Lung (tissue), 12 donors: ENCODE data around the gene MINPP1. TPM values are rescaled to one million over a fixed set of nuclear protein-coding genes. Genes with fewer than 3 reads are reported as not detected.
"Not testable (repeated sequence)": the region's sequence is repeated elsewhere in the genome, so short reads cannot be mapped to it uniquely, and the experiment has no call there.

ENCODE experiments used
- ATAC-seq: fragments of 200-7000 bp; cut with Tn5 transposase; one replicate; pipeline ENCODE4 v1.9.1; 2020; ENCODE audit warnings: moderate number of reproducible peaks; ENCODE audit not compliant: insufficient read depth, low FRiP score
- DNase-seq, 3 donors: peaks; one replicate each; pipeline ENCODE4 v3.0.0-alpha.2; 2013 to 2017
- H3K27ac ChIP-seq, 2 donors: one replicate each; pipeline ENCODE4 v1.5.1; 2013; ENCODE audit warnings: mild to moderate bottlenecking in 2 of 2, moderate library complexity in 2 of 2, control low read depth in 1 of 2, inconsistent platforms in 1 of 2, low read depth in 1 of 2, low read length in 1 of 2
- H3K27me3 ChIP-seq, 3 donors: one replicate each; pipeline ENCODE4 v1.5.1; 2013; ENCODE audit warnings: low read length in 2 of 3; ENCODE audit not compliant: control insufficient read depth in 3 of 3, insufficient read depth in 3 of 3
- H3K36me3 ChIP-seq, 4 donors: one replicate each; pipeline ENCODE4 v1.5.1; 2013; ENCODE audit warnings: low read length in 4 of 4, mild to moderate bottlenecking in 1 of 4, moderate library complexity in 1 of 4; ENCODE audit not compliant: control insufficient read depth in 4 of 4, insufficient read depth in 4 of 4
- H3K4me1 ChIP-seq, 5 donors: one replicate each; pipeline ENCODE4 v1.5.1; 2013; ENCODE audit warnings: low read length in 5 of 5, mild to moderate bottlenecking in 2 of 5, moderate library complexity in 1 of 5; ENCODE audit not compliant: control insufficient read depth in 5 of 5, insufficient read depth in 5 of 5
- H3K4me3 ChIP-seq: one replicate; pipeline ENCODE4 v1.5.1; 2013; ENCODE audit warnings: mild to moderate bottlenecking, control low read depth, moderate library complexity
- H3K9ac ChIP-seq, 2 donors: one replicate each; pipeline ENCODE4 v1.5.1; 2013; ENCODE audit warnings: low read length in 2 of 2, control low read depth in 1 of 2; ENCODE audit not compliant: insufficient read depth in 1 of 2
- H3K9me3 ChIP-seq, 4 donors: one replicate each; pipeline ENCODE4 v1.5.1; 2013; ENCODE audit warnings: low read length in 3 of 4, mild to moderate bottlenecking in 1 of 4, moderate library complexity in 1 of 4; ENCODE audit not compliant: control insufficient read depth in 4 of 4, insufficient read depth in 3 of 4
- CTCF ChIP-seq: IDR thresholded peaks from 2 replicates; pipeline ENCODE4 v1.5.1; 2012; ENCODE audit warnings: mild to moderate bottlenecking; ENCODE audit errors: control extremely low read depth, extremely low read depth
- WGBS, 2 donors: extraction: QIAGEN DNeasy Blood & Tissue Kit; methylation state at CpG; one replicate each; pipeline ENCODE4 v1.1.7; 2013; 5-methylcytosine and 5-hydroxymethylcytosine counted together
- polyA plus RNA-seq, 2 donors: library from polyadenylated mRNA; stranded (reverse); fragments of 200-250 nt; gene quantifications; one replicate each; pipeline ENCODE4 v1.2.1, GENCODE V29; 2013
- total RNA-seq, 2 donors: library from RNA; depleted of rRNA in 1 of 2; stranded (reverse); fragments of >200 nt in 1 of 2; gene quantifications; one replicate each; pipeline ENCODE4 v1.2.1, GENCODE V29; 2014 to 2021
- donor health status: control.
- donor health status: control.
- donor health status: Bipolar disorder and iron deficiency.
- donor health status: healthy.
- donor health status: DM: yes; HTN: yes; CAD: no.

The MINPP1 gene
- total and polyA plus RNA-seq, 4 donors: 8.2 to 31.2 (median 12.4) TPM

DNA sequence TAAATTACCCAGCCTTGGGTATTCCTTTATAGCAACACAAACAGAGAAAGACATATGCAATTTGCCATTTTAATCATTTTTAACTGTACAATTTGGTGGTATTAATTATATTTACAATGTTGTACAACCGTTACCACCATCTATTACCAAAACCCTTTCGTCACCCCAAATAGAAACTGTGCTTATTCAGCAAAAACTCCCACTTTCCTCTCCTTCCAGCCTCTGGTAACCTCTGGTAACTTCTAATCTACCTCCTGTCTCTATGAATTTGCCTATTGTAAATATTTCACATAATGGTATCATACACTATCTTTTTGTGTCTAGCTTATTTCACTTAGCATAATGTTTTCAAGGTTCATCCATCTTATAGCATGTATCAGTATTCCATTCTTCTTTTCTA, 12.2 kb upstream of the MINPP1 start:
- not testable (repeated sequence) for H3K9ac ChIP-seq, H3K36me3 ChIP-seq, ATAC-seq, H3K4me1 ChIP-seq, DNase-seq, H3K27ac ChIP-seq, H3K27me3 ChIP-seq, H3K4me3 ChIP-seq, H3K9me3 ChIP-seq
- 97 to 98% methylated on average over 2 of the region's 2 CpGs for WGBS, 2 donors

- H3K9me3 ChIP-seq, DNase-seq, H3K36me3 ChIP-seq, ATAC-seq, H3K27ac ChIP-seq, H3K27me3 ChIP-seq, H3K4me1 ChIP-seq, H3K9ac ChIP-seq, H3K4me3 ChIP-seq: not testable (repeated sequence)
- WGBS, 2 donors: 84 to 95% methylated on average over 5 of the region's 5 CpGs
These were observed 9.2 kb upstream of the MINPP1 start for GRCh38 chr10:87495446-87495845.

- peaks cover 0 to 14% (median 0%) of the 10 kb centered on the region in 5 donors for H3K4me1 ChIP-seq
- H3K27me3 ChIP-seq, DNase-seq, H3K36me3 ChIP-seq, ATAC-seq, H3K4me3 ChIP-seq, H3K27ac ChIP-seq, H3K9me3 ChIP-seq, H3K9ac ChIP-seq: not testable (repeated sequence)
- 90 to 95% methylated on average over 2 of the region's 2 CpGs for WGBS, 2 donors
These were observed 7.3 kb upstream of the MINPP1 start for GRCh38 chr10:87497386-87497785.

DNA sequence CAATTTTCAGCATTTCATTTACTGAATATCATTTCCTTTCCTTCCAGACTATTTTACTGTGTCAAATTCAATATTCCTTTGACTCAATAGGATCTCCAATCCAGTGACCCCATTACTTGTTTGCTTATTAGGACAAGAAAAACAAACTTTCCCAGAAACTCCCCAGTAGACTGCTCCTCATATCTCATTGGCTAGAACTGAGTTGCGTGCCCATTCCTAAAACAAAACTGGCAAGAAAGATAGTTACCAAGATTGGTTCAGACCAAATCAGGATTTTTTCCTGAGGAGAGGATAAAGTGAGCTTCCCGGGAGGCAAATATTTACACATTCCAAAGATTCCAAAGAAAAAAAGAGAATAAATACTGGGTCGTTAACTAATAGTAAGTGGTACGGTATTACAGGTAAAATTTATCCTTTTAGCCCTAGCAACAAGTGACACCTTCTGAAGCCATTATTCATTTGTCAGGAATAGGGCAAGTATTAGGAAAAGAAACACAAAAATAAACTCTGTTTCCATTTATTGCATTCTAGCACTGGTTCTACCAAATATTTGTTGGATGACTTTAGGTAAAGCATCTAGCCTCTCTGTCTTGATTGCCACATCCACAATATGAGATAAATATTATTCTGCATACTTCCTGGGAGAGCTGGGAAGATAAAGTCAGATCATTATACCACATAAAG, 6.4 kb upstream of the MINPP1 start:
- 86 to 92% methylated on average over 1 of the region's 4 CpGs for WGBS, 2 donors
- H3K4me3 ChIP-seq, H3K27me3 ChIP-seq, DNase-seq, ATAC-seq, H3K36me3 ChIP-seq, H3K9me3 ChIP-seq, H3K27ac ChIP-seq, H3K9ac ChIP-seq: not testable (repeated sequence)
- H3K4me1 ChIP-seq: peaks cover 0 to 14% (median 0%) of the 10 kb centered on the region in 5 donors

DNA sequence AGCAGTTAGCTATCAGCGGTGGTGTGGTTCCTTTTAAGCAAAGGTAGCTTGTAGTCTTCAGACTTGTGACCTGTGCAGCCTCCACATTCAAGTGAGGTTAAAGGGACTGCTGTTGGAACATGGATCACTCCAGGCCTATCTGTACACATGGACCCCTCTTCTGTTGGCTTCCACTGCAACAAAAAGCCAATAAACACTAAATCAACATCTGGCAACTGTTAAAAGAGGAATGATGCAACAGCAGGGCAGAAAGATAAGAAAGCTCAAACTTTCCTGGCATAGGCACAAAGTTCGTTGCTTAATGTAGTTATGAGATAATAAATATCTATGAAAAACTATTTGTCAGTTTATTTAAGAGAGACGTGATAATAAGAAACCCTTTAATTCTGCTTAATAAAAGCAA, 4.0 kb upstream of the MINPP1 start:
- ATAC-seq: no peak
- Histone ChIP-seq H3K9ac (no peak overlapping the region), H3K27ac (no peak overlapping the region), H3K4me1 (peaks cover 0 to 21% (median 6%) of the 10 kb centered on the region in 5 donors), H3K4me3 (no peak overlapping the region), H3K36me3 (peaks cover 0 to 3% (median 0%) of the 10 kb centered on the region in 4 donors), H3K27me3 (no peaks in the 10 kb centered on the region), H3K9me3 (no peaks in the 10 kb centered on the region)
- WGBS, 2 donors: 43 to 53% methylated on average over 3 of the region's 3 CpGs
- DNase-seq: peak; percentile 56 to 97 (median 95)
- TF ChIP-seq CTCF: no peak
